Subcutaneous adipose tissue (tissue), 4 donors: ENCODE measurements around the gene POLR1E. TPM values are rescaled to one million over a fixed set of nuclear protein-coding genes. Genes with fewer than 3 reads are reported as not detected.

Source experiments
- CTCF ChIP-seq: fragments of 450-650 bp; IDR thresholded peaks from one replicate; pipeline ENCODE4 v1.5.1; 2016; ENCODE audit warnings: low read depth, mild to moderate bottlenecking, control low read depth, antibody characterized with exemption, moderate library complexity
- total RNA-seq, 4 donors: library from RNA; depleted of rRNA; stranded (reverse); fragments of >200 nt; gene quantifications; one replicate each; pipeline ENCODE4 v1.1.0, GENCODE V29; 2016

Gene POLR1E
- total RNA-seq, 4 donors from 2014 or later = 22.9 to 38.6 (median 27.5) TPM

DNA sequence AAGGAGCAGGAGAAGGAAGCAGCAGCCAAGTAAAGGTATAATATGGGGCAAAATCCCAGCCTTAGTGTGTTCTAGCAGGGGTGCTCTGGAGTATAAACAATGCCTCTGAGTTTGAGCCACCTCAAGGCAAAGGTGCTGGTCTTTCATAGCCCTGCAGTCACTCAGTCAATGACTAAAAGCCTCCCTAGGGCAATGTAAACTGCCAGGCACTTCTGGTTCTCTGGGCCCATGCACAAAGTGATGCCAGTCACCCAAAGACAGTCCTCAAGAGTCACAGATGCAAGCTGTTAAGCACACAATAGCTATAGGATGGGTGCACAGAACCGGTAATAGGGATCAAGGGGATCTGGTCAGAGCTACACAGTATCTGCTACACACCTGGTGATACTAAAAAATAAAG, 33.1 kb upstream of the POLR1E start:
- no peak for TF ChIP-seq CTCF

DNA sequence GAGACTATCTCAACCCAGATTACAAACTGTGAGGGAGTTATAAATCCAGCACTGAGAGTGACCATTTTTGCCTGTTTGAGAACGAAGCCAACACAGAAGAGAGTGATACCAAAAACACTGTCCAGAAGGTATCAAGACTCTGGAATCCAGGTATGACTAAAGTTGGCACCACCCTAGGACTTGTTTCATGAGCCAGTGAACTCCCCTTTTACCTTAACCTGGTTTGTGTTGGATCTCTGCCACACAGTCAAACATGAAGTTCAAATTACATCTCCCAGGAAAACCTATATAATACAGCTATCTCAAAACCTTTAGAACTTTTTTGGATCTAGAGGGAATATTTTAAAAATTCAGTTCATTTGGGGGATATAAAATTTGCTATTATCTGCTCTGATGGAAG, 31.9 kb upstream of the POLR1E start:
- TF ChIP-seq CTCF = no peak

DNA sequence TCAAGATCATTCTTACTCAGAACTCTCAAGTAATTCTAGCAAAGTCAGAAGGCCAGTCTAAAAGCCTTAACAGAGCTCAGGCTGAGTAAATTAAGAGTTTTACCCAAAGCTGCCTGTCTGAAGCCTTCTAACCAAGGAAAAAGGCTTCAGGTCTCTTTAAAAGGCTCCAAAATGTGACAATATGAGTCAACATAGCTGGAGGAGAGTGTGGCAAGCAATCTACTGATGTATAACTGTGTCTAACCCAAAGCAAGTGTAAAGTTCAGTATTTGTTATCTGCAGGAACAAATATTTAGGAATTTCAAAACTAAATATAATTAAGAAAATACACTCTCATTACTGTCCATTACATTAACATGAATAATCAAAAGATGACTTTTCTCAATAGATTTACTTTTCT, 31.5 kb upstream of the POLR1E start:
- TF ChIP-seq CTCF = no peak

- TF ChIP-seq CTCF = no peak
Measured at GRCh38 chr9:37455884-37456647, 29.7 kb upstream of the POLR1E start.

DNA sequence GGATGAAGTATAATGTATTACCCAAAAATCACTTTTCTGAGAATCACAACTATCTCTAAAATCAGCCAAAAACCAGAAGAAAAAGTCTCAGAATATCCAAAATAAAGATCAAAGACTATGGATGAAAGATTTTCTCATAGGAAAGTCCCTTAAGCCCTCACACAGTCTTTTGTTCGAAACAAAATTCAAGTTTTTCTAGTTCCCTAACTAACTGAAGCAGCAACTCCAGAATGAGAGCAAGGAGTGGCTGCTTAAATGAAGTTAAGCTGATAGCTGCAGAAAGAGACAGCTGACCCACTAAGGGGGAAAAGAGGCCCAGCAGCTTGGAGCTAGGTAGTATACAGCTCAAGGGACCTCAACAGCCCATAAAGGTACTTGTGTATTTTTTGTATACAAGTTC, 28.9 kb upstream of the POLR1E start:
- TF ChIP-seq CTCF = no peak

DNA sequence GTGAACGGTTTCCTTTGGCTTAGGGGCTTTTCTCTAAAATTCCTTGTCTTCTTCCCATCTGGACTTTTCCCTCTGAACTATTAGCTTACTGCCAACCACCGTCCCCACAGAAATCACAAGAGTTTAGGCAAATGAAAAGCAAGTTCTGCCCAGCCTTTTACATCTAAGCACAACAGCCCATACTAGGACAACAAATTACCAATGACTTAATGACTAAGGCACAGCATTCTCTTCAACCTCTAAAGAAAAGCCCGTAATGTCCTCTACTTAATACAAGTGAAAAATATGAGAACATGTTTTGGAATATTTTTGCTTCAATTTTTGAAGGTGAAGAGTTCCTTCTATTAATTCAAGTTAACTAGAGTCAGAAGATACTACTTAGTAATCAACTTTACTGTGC, 21.7 kb upstream of the POLR1E start:
- no peak for TF ChIP-seq CTCF

GRCh38 chr9:37464426-37465248, 21.1 kb upstream of the POLR1E start:
- TF ChIP-seq CTCF = no peak
